Measurements from ENCODE around the gene TRIOBP. TPM values are rescaled to one million over a fixed set of nuclear protein-coding genes. Genes with fewer than 3 reads are reported as not detected.

TRIOBP gene
- polyA plus RNA-seq, 1 donor (not counting 4 experiments of a cell fraction or from before 2014, with no cell fraction given): 22.2 TPM

DNA sequence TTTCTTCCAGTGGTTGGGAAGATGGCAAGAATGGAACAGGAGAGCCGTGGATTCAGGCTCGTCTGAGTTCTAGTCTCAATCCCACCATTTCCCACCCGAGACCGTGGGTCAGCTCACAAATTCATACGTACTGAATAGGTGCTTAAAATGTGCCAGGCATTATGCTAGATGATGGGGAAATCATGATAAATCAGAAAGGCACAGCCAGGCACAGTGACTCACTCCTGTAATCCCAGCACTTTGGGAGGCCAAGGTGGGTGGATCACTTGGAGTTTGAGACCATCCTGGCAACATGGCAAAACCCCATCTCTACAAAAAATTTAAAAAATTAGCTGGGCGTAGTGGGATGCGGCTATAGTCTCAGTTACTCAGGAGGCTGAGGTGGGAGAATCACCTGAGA is 7.1 kb downstream of the TRIOBP start:
- no peaks in the 10 kb centered on the region for H3K36me3 ChIP-seq (ENCODE audit: control insufficient read depth in 2 of 2, extremely low read depth in 1 of 2, insufficient read depth in 2 of 2, low read length in 2 of 2)
- no peak overlapping the region for H3K4me3 ChIP-seq (ENCODE audit: control insufficient read depth in 2 of 3, extremely low read depth in 1 of 3, insufficient read depth in 2 of 3, low read depth in 1 of 3, low read length in 3 of 3)
- no peak for TF ChIP-seq EZH2 (IDR thresholded peaks at IDR 0.05; ENCODE audit: low read length)
- TF ChIP-seq, protein P1, sequence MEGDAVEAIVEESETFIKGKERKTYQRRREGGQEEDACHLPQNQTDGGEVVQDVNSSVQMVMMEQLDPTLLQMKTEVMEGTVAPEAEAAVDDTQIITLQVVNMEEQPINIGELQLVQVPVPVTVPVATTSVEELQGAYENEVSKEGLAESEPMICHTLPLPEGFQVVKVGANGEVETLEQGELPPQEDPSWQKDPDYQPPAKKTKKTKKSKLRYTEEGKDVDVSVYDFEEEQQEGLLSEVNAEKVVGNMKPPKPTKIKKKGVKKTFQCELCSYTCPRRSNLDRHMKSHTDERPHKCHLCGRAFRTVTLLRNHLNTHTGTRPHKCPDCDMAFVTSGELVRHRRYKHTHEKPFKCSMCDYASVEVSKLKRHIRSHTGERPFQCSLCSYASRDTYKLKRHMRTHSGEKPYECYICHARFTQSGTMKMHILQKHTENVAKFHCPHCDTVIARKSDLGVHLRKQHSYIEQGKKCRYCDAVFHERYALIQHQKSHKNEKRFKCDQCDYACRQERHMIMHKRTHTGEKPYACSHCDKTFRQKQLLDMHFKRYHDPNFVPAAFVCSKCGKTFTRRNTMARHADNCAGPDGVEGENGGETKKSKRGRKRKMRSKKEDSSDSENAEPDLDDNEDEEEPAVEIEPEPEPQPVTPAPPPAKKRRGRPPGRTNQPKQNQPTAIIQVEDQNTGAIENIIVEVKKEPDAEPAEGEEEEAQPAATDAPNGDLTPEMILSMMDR (optimal IDR thresholded peaks at IDR 0.05 in 1 of 3, IDR thresholded peaks at IDR 0.05 in 1 of 3, conservative IDR thresholded peaks at IDR 0.05 in 1 of 3; ENCODE audit: extremely low read depth in 1 of 3, insufficient read depth in 2 of 3, low read length in 3 of 3): no peak
- DNase-seq (ENCODE audit: low read depth, low spot score) (no peak), FAIRE-seq (no peak)
- H2AFZ ChIP-seq (ENCODE audit: control insufficient read depth, low read length): no peak overlapping the region
- H3K27me3 ChIP-seq (ENCODE audit: control insufficient read depth, extremely low read depth, insufficient read depth, low read length): no peaks in the 10 kb centered on the region
- H3K9me1 ChIP-seq (ENCODE audit: control insufficient read depth, extremely low read depth, insufficient read depth, low read length): no peaks in the 10 kb centered on the region
- H3K79me2 ChIP-seq (ENCODE audit: control insufficient read depth, insufficient read depth, low read length): no peaks in the 10 kb centered on the region
- no peaks in the 10 kb centered on the region for H4K20me1 ChIP-seq (ENCODE audit: control insufficient read depth, extremely low read depth, insufficient read depth, low read length)
- no peak overlapping the region for H3K27ac ChIP-seq (ENCODE audit: control insufficient read depth, insufficient read depth, low read length)
- H3K9me3 ChIP-seq (ENCODE audit: control insufficient read depth, low read depth, low read length): no peaks in the 10 kb centered on the region
- H3K4me1 ChIP-seq (ENCODE audit: control insufficient read depth, extremely low read depth, insufficient read depth, low read length): peaks cover under 1% of the 10 kb centered on the region
- H3K9ac ChIP-seq (ENCODE audit: control insufficient read depth, extremely low read depth, insufficient read depth, low read length): no peak overlapping the region
- dilution Hi-C loops (cut with MboI; ENCODE audit: extremely low pct_ligation_motif_present, low sequenced_read_pairs): no loop called here
- no peak overlapping the region for H3K4me2 ChIP-seq (ENCODE audit: control insufficient read depth, extremely low read depth, insufficient read depth, low read depth, low read length)

GRCh38 chr22:37704645-37705044 is 7.8 kb downstream of the TRIOBP start:
- H3K27me3 ChIP-seq (ENCODE audit: control insufficient read depth, extremely low read depth, insufficient read depth, low read length): no peaks in the 10 kb centered on the region
- H3K79me2 ChIP-seq (ENCODE audit: control insufficient read depth, insufficient read depth, low read length): no peaks in the 10 kb centered on the region
- FAIRE-seq (no peak), DNase-seq (ENCODE audit: low read depth, low spot score) (no peak)
- dilution Hi-C loops (cut with MboI; ENCODE audit: extremely low pct_ligation_motif_present, low sequenced_read_pairs): no loop called here
- H3K4me1 ChIP-seq (ENCODE audit: control insufficient read depth, extremely low read depth, insufficient read depth, low read length): no peaks in the 10 kb centered on the region
- no peaks in the 10 kb centered on the region for H3K9me3 ChIP-seq (ENCODE audit: control insufficient read depth, low read depth, low read length)
- H3K36me3 ChIP-seq (ENCODE audit: control insufficient read depth in 2 of 2, extremely low read depth in 1 of 2, insufficient read depth in 2 of 2, low read length in 2 of 2): no peaks in the 10 kb centered on the region
- no peaks in the 10 kb centered on the region for H3K9me1 ChIP-seq (ENCODE audit: control insufficient read depth, extremely low read depth, insufficient read depth, low read length)
- no peak overlapping the region for H3K9ac ChIP-seq (ENCODE audit: control insufficient read depth, extremely low read depth, insufficient read depth, low read length)
- no peak overlapping the region for H2AFZ ChIP-seq (ENCODE audit: control insufficient read depth, low read length)
- H4K20me1 ChIP-seq (ENCODE audit: control insufficient read depth, extremely low read depth, insufficient read depth, low read length): no peaks in the 10 kb centered on the region
- no peak overlapping the region for H3K4me3 ChIP-seq (ENCODE audit: control insufficient read depth in 2 of 3, extremely low read depth in 1 of 3, insufficient read depth in 2 of 3, low read depth in 1 of 3, low read length in 3 of 3)
- no peak overlapping the region for H3K4me2 ChIP-seq (ENCODE audit: control insufficient read depth, extremely low read depth, insufficient read depth, low read depth, low read length)
- H3K27ac ChIP-seq (ENCODE audit: control insufficient read depth, insufficient read depth, low read length): no peak overlapping the region
- TF ChIP-seq EZH2 (IDR thresholded peaks at IDR 0.05; ENCODE audit: low read length): no peak
- TF ChIP-seq, protein P1 (optimal IDR thresholded peaks at IDR 0.05 in 1 of 3, IDR thresholded peaks at IDR 0.05 in 1 of 3, conservative IDR thresholded peaks at IDR 0.05 in 1 of 3; ENCODE audit: extremely low read depth in 1 of 3, insufficient read depth in 2 of 3, low read length in 3 of 3): no peak
